GOT3 (cell line): ENCODE results near the gene SH3RF1.

ENCODE experiments used
- DNase-seq: peaks from one replicate; lab custom pipeline; 2025; ENCODE audit warnings: mixed read lengths; lab: John Stamatoyannopoulos, UW

Gene SH3RF1

GRCh38 chr4:169063441-169063840 lies 207.3 kb downstream of the SH3RF1 start:
- no peak for DNase-seq

- DNase-seq, result no peak
Observed at GRCh38 chr4:169062897-169063244, 207.9 kb downstream of the SH3RF1 start.

- no peak for DNase-seq
Observed at GRCh38 chr4:169061386-169061785, 209.4 kb downstream of the SH3RF1 start.

GRCh38 chr4:169060391-169061091 lies 210.2 kb downstream of the SH3RF1 start:
- DNase-seq, result no peak

GRCh38 chr4:169059306-169060211 lies 211.2 kb downstream of the SH3RF1 start:
- DNase-seq, result no peak

- no peak for DNase-seq
Observed at GRCh38 chr4:169058312-169058711, 212.4 kb downstream of the SH3RF1 start.

GRCh38 chr4:169054879-169055278 lies 215.9 kb downstream of the SH3RF1 start:
- DNase-seq, result no peak

GRCh38 chr4:169052594-169052945 lies 218.2 kb downstream of the SH3RF1 start:
- no peak for DNase-seq

- DNase-seq, result no peak
Observed at GRCh38 chr4:169051761-169052593, 218.8 kb downstream of the SH3RF1 start.

GRCh38 chr4:169050881-169051760 lies 219.6 kb downstream of the SH3RF1 start:
- DNase-seq, result no peak

GRCh38 chr4:169050284-169050683 lies 220.5 kb downstream of the SH3RF1 start:
- DNase-seq, result no peak

- no peak for DNase-seq
Observed at GRCh38 chr4:169048868-169049414, 221.8 kb downstream of the SH3RF1 start.

- DNase-seq, result no peak
Observed at GRCh38 chr4:169047956-169048355, 222.8 kb downstream of the SH3RF1 start.

- no peak for DNase-seq
Observed at GRCh38 chr4:169045862-169046584, 224.7 kb downstream of the SH3RF1 start.

GRCh38 chr4:169044714-169045447 lies 225.9 kb downstream of the SH3RF1 start:
- DNase-seq, result no peak
